HCT116 (cell line): ENCODE measurements around the gene GRM8. TPM values are rescaled to one million over a fixed set of nuclear protein-coding genes. Genes with fewer than 3 reads are reported as not detected.

Source experiments
- ATAC-seq: fragments of 200-7000 bp; cut with Tn5 transposase; 2 replicates; pipeline ENCODE4 v1.9.1; 2020; ENCODE audit warnings: mild to moderate bottlenecking, moderate library complexity
- BruUV-seq: library from RNA; stranded (reverse); fragments of 400-500 nt; replicated peaks from 2 replicates; lab custom pipeline; 2021; lab: Mats Ljungman, UMichigan
- CTCF ChIA-PET: fragments of 300-600 bp; sonication (Branson Sonifier 250); formaldehyde crosslinking; loops from one replicate; lab custom pipeline; 2021; ENCODE audit warnings: antibody characterized with exemption; lab: Charles Lee
- POLR2A ChIA-PET: fragments of 300-600, 350-600 bp; sonication (Branson Sonifier 250); formaldehyde crosslinking; loops from one replicate; lab custom pipeline; 2021; ENCODE audit warnings: antibody characterized with exemption; lab: Charles Lee
- RAD21 ChIA-PET, 2 experiments: fragments of 300-600 bp; sonication (Branson Sonifier 250); formaldehyde crosslinking; loops; one replicate each; lab custom pipeline; 2023; ENCODE audit warnings: low total read pairs in 2 of 2; ENCODE audit not compliant: uncharacterized antibody in 2 of 2, unreplicated experiment in 2 of 2, low non-redundant PET in 1 of 2; lab: Charles Lee
- DNase-seq: peaks from one replicate; pipeline ENCODE4 v3.0.0-alpha.2; 2010; ENCODE audit warnings: low read depth, low spot score
- H2AFZ ChIP-seq: fragments of 200-600 bp; shearing (Covaris generic), sonication (generic); 2 replicates; pipeline ENCODE4 v1.6.1; 2017; ENCODE audit warnings: low read depth, mixed run types, mixed read lengths, antibody characterized with exemption, low read length; ENCODE audit not compliant: poor library complexity, severe bottlenecking
- H3K27ac ChIP-seq: 2 replicates; pipeline ENCODE4 v1.5.1; 2012; ENCODE audit warnings: low read depth, low read length
- H3K27me3 ChIP-seq: fragments of 200-600 bp; sonication (generic); 2 replicates; pipeline ENCODE4 v1.6.1; 2016; ENCODE audit warnings: mixed run types, low read length, mixed read lengths; ENCODE audit not compliant: insufficient read depth
- H3K36me3 ChIP-seq, 2 experiments: fragments of 200-500 bp in 1 of 2; fragments of 200-600 bp in 1 of 2; sonication (Bioruptor generic) in 1 of 2; sonication (generic) in 1 of 2; 2 replicates each; pipeline versions ENCODE4 v1.5.1 to v1.6.1; 2014 to 2016; ENCODE audit warnings: low read length in 2 of 2, inconsistent platforms in 1 of 2, mixed read lengths in 1 of 2, mixed run types in 1 of 2; ENCODE audit not compliant: insufficient read depth in 2 of 2, control insufficient read depth in 1 of 2
- H3K4me1 ChIP-seq, 2 experiments: fragments of 200-600 bp in 1 of 2; sonication (generic) in 1 of 2; 2 replicates each; pipeline versions ENCODE4 v1.5.1 to v1.6.1; 2012 to 2017; ENCODE audit warnings: low read length in 2 of 2, inconsistent platforms in 1 of 2, mild to moderate bottlenecking in 1 of 2, mixed read lengths in 1 of 2, mixed run types in 1 of 2, moderate library complexity in 1 of 2; ENCODE audit not compliant: insufficient read depth in 2 of 2, control insufficient read depth in 1 of 2
- H3K4me2 ChIP-seq: fragments of 200-600 bp; sonication (generic); 2 replicates; pipeline ENCODE4 v1.6.1; 2017; ENCODE audit warnings: mixed run types, low read length, mixed read lengths
- H3K4me3 ChIP-seq, 2 experiments: fragments of 200-600 bp in 1 of 2; sonication (generic) in 1 of 2; replicated peaks in 1 of 2; 2 replicates each; pipeline ENCODE4 v1.5.1; 2011 to 2016; ENCODE audit warnings: low read length in 2 of 2, control low read depth in 1 of 2, low read depth in 1 of 2, mild to moderate bottlenecking in 1 of 2, mixed read lengths in 1 of 2, mixed run types in 1 of 2
- H3K79me2 ChIP-seq: fragments of 200-600 bp; sonication (generic); 2 replicates; pipeline ENCODE4 v1.6.1; 2017; ENCODE audit warnings: mild to moderate bottlenecking, mixed run types, low read length, moderate library complexity, mixed read lengths; ENCODE audit not compliant: insufficient read depth
- H3K9ac ChIP-seq: fragments of 200-600 bp; sonication (generic); 2 replicates; pipeline ENCODE4 v1.6.1; 2016; ENCODE audit warnings: low read length, mixed read lengths
- H3K9me2 ChIP-seq: fragments of 200-600 bp; sonication (generic), shearing (Covaris generic); 2 replicates; pipeline ENCODE4 v1.6.1; 2017; ENCODE audit warnings: mixed run types, mild to moderate bottlenecking, moderate library complexity; ENCODE audit not compliant: insufficient read depth
- H3K9me3 ChIP-seq, 2 experiments: fragments of 200-500 bp in 1 of 2; fragments of 200-600 bp in 1 of 2; sonication (Bioruptor generic) in 1 of 2; sonication (generic) in 1 of 2; 2 replicates each; pipeline ENCODE4 v1.6.1; 2014 to 2017; ENCODE audit warnings: low read length in 2 of 2, mixed read lengths in 2 of 2, inconsistent platforms in 1 of 2, low read depth in 1 of 2, mild to moderate bottlenecking in 1 of 2, mixed run types in 1 of 2, moderate library complexity in 1 of 2; ENCODE audit not compliant: control insufficient read depth in 1 of 2, insufficient read depth in 1 of 2
- H4K20me1 ChIP-seq: fragments of 200-600 bp; sonication (generic), shearing (Covaris generic); 2 replicates; pipeline ENCODE4 v1.6.1; 2017; ENCODE audit warnings: mixed run types, mild to moderate bottlenecking, moderate library complexity; ENCODE audit not compliant: insufficient read depth
- CBX3 ChIP-seq: IDR thresholded peaks from 2 replicates; pipeline ENCODE4 v1.6.1; 2012; ENCODE audit warnings: low read depth
- CEBPB ChIP-seq: IDR thresholded peaks from 2 replicates; pipeline ENCODE4 v1.6.1; 2012; ENCODE audit warnings: low read depth
- EGR1 ChIP-seq: IDR thresholded peaks from 2 replicates; pipeline ENCODE4 v1.6.1; 2012; ENCODE audit warnings: low read depth
- FOSL1 ChIP-seq: IDR thresholded peaks from 2 replicates; pipeline ENCODE4 v1.6.1; 2012; ENCODE audit warnings: low read depth
- JUND ChIP-seq: IDR thresholded peaks from 2 replicates; pipeline ENCODE4 v1.6.1; 2012
- intact Hi-C: fragments of 100-400 bp; cut with micrococcal nuclease; formaldehyde crosslinking; loops from 2 replicates; pipeline ENCODE4 v1.10.0; 2022
- total RNA-seq: library from RNA; stranded (reverse); gene quantifications from one replicate; pipeline ENCODE4 v1.2.1, GENCODE V29; 2021; ENCODE audit not compliant: unreplicated experiment
- TF ChIP-seq, protein P1 (sequence below): IDR thresholded peaks from 2 replicates; pipeline ENCODE4 v1.6.1; 2011; ENCODE audit warnings: mild to moderate bottlenecking, low read length, moderate library complexity; ENCODE audit not compliant: insufficient replicate concordance; ENCODE audit errors: extremely low read depth
- TF ChIP-seq, protein P2 (sequence below): IDR thresholded peaks from 2 replicates; pipeline ENCODE4 v1.6.1; 2012; ENCODE audit warnings: low read depth
- TF ChIP-seq, protein P3 (sequence below): IDR thresholded peaks from 2 replicates; pipeline ENCODE4 v1.6.1; 2012

The GRM8 gene
- total RNA-seq, 1 experiment from 2014 or later = 0.05 TPM

DNA sequence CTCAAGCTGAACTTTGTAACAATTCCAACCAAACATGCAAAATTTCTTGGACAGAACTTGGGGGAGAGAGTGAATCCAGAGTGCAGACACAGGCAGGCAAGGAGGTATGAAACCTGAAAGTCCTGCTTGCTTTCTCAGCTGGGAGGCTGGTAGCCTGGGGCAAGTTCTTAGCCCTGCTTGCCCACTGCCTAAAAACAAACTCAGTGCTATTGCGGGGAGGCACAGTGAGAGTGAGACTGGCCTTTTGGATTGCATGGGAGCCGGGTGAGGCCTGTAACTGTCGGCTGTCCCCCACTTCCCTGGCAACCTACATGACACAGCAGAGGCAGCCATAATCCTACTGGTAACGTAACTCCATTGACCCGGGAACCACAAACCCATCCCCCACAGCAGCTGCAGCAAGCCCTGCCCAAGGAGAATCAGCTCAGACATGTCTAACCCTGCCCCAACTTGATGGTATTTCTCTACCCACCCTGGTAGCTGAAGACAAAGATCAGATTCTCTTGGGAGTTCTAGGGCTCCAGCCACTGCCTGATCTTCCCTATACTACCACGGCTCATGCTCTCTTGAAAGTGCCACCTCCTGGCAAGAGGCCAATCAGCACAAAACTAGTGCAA lies 663.6 kb downstream of the GRM8 start:
- POLR2A ChIA-PET = no interaction called here
- BruUV-seq = no TSS peak
- Histone ChIP-seq H2AFZ (no peak overlapping the region), H3K79me2 (no peaks in the 10 kb centered on the region), H4K20me1 (no peaks in the 10 kb centered on the region), H3K9me3 (no peaks in the 10 kb centered on the region), H3K4me3 (no peak overlapping the region), H3K4me2 (no peak overlapping the region), H3K9me2 (no peaks in the 10 kb centered on the region; the same call in 1 of the 2 replicates), H3K27ac (no peak overlapping the region)
- CTCF ChIA-PET = no interaction called here
- intact Hi-C loops = loop anchor here (5.0 kb wide), 1 partner anchor 508 kb away; no protein-coding TSS in a partner anchor
- ATAC-seq = no peak
- TF ChIP-seq FOSL1 (no peak), CBX3 (no peak), CEBPB (no peak), EGR1 (no peak), JUND (no peak)
- TF ChIP-seq, protein P1, sequence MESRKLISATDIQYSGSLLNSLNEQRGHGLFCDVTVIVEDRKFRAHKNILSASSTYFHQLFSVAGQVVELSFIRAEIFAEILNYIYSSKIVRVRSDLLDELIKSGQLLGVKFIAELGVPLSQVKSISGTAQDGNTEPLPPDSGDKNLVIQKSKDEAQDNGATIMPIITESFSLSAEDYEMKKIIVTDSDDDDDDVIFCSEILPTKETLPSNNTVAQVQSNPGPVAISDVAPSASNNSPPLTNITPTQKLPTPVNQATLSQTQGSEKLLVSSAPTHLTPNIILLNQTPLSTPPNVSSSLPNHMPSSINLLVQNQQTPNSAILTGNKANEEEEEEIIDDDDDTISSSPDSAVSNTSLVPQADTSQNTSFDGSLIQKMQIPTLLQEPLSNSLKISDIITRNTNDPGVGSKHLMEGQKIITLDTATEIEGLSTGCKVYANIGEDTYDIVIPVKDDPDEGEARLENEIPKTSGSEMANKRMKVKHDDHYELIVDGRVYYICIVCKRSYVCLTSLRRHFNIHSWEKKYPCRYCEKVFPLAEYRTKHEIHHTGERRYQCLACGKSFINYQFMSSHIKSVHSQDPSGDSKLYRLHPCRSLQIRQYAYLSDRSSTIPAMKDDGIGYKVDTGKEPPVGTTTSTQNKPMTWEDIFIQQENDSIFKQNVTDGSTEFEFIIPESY = no peak
- TF ChIP-seq, protein P2, sequence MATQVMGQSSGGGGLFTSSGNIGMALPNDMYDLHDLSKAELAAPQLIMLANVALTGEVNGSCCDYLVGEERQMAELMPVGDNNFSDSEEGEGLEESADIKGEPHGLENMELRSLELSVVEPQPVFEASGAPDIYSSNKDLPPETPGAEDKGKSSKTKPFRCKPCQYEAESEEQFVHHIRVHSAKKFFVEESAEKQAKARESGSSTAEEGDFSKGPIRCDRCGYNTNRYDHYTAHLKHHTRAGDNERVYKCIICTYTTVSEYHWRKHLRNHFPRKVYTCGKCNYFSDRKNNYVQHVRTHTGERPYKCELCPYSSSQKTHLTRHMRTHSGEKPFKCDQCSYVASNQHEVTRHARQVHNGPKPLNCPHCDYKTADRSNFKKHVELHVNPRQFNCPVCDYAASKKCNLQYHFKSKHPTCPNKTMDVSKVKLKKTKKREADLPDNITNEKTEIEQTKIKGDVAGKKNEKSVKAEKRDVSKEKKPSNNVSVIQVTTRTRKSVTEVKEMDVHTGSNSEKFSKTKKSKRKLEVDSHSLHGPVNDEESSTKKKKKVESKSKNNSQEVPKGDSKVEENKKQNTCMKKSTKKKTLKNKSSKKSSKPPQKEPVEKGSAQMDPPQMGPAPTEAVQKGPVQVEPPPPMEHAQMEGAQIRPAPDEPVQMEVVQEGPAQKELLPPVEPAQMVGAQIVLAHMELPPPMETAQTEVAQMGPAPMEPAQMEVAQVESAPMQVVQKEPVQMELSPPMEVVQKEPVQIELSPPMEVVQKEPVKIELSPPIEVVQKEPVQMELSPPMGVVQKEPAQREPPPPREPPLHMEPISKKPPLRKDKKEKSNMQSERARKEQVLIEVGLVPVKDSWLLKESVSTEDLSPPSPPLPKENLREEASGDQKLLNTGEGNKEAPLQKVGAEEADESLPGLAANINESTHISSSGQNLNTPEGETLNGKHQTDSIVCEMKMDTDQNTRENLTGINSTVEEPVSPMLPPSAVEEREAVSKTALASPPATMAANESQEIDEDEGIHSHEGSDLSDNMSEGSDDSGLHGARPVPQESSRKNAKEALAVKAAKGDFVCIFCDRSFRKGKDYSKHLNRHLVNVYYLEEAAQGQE = no peak
- TF ChIP-seq, protein P3, sequence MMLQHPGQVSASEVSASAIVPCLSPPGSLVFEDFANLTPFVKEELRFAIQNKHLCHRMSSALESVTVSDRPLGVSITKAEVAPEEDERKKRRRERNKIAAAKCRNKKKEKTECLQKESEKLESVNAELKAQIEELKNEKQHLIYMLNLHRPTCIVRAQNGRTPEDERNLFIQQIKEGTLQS = no peak
- TF ChIP-seq, all 23 proteins: peak for 0
- RAD21 ChIA-PET = no interaction called here
- no peak for DNase-seq
- Histone ChIP-seq H3K27me3 (no peaks in the 10 kb centered on the region), H3K9ac (no peak overlapping the region), H3K4me1 (no peaks in the 10 kb centered on the region), H3K36me3 (no peaks in the 10 kb centered on the region)
